GM12801 (cell line): ENCODE results near the gene PPP1R13L.

Experiments
- CTCF ChIP-seq: IDR thresholded peaks from one replicate; pipeline ENCODE4 v1.5.1; 2011; ENCODE audit warnings: control low read depth; ENCODE audit not compliant: insufficient read length; ENCODE audit errors: extremely low read depth

PPP1R13L gene

GRCh38 chr19:45401815-45402214, 3.1 kb downstream of the PPP1R13L start:
- no peak for TF ChIP-seq CTCF

DNA sequence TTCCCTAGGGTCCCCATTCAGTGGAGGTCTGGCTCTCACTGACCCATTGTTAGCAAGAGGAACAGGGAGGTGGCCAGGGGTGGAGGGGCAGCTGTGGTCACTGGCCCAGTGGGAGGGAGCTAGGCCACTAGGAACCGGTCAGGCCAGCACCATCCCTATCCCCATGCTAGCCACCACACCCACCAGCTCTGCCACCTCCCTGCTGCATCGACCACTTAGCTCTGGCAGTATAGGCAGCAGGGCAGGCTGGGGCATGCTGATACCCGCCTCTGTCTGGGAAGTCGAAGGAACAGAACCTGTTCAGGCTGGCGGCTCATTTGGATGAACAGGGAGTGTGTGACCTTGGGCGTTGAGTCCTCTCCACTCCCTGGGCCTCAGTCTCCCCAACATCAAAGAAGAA, 4.7 kb downstream of the PPP1R13L start:
- no peak for TF ChIP-seq CTCF

DNA sequence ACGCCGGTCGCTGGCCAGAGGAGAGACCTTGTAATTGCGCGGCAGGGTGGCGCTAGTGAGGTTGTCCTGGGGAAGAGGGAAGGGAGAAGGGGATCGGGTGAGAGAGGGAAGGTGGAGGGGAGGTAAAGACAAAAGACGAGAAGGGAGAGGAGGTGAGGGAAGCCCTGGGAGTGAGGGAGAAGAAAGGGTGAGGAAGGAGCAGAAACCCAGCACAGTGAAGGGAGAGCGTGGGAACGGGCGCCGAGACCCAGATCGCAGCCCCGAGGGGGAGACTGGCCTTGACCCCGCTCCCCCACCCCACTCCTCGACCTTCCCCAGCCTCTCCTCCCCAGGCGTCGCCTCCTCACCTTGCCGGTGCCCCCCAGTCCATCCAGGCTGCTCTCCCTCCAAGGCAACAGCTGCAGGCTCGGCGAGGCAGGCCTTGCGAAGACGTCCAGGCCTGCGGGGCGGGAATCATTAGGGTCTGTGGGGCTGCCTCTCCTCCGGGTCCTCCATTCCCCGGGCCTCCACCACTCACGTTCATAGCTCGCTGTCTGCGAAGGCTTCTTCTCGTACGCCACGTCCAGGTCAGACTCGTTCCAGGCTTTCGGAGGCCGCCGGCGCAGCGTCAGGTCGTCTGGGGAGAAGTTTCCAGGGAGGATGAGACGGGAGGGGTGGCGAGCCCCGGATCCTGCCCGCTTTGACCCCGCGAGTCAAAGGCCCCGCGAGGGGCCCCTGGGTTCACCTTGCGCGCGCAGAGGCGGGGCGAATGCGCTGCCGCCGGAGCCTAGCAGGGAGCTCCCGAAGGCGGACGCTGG, 8.8 kb downstream of the PPP1R13L start:
- TF ChIP-seq CTCF: no peak

DNA sequence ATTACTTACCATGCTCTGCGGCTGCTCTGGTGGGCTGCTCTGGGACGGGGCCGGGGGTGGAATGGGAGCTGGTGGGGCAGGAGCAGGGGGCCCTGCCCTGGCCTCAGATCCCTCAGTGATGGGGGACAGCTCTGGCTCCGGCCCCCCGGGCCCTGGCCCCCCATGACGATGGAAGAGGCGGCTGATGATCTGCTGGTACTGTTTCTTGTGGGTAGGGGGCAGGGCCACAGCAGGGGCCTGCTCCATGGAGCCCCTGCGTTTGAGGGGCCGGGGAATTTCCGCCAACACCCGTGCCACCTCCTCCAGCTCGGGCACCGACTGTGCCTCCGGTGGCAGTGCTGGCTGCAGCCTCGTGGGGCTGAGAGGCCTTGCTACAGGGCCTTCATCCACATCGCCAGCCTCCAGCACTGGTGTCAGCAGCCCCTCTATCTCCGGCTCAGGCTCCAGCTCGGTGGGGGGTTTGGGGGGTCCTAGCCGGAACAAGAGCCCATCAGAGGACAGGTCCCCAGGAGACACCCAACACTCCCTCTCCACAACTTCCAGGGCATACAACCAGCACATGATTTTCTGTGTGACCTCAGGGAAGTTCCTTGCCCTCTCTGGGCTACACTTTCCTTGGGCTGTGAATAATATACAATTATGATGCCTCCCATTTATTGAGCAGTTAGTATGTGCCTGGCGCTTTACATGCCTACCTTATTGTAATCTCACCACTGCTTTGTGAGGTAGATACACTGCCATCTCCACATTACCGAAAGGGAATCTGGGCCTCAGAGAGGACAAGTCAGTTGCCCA, 12.8 kb downstream of the PPP1R13L start:
- TF ChIP-seq CTCF: no peak

DNA sequence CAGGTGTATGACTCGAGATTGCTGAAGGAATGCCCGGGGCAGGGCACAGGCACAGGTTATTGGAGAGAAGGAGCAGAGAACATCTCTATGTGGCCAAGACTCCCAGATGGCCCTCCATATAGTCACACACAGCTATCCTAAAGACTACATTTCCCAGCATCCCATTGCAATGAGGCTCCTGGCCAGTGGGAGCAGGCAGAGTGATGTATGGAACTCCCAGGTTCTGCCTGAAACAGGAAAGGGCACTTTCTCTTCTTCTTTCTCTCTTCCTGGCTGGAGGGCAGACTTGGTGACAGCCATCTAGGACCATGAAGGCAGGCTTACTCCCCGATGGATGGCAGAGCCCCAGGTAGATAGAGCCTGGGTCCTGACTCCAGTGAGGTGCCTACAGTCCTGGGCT, 13.5 kb downstream of the PPP1R13L start:
- TF ChIP-seq CTCF: no peak

GRCh38 chr19:45385392-45386221, 19.3 kb downstream of the PPP1R13L start:
- no peak for TF ChIP-seq CTCF

DNA sequence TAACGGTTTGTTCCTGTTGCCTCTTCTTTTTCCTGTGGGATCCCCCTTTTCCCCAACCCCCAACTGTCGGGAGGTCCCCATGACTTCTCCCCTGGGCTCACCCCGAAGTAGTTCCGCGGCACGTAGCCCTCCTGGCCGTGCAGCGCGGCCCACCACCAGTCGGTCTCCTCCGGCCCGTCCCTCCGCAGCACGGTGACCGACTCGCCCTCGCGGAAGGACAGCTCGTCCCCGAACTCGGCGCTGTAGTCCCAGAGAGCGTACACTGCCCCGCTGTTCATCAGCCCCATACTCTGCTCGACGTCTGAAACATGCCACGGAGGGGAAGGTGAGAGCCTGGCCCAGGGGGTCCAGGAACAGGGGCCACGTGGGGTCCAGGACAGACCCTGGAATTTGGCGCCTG, 22.4 kb downstream of the PPP1R13L start:
- TF ChIP-seq CTCF: no peak
